ENCODE measurements around the gene THBS2. TPM values are rescaled to one million over a fixed set of nuclear protein-coding genes. Genes with fewer than 3 reads are reported as not detected.

Gene THBS2
- total and polyA plus RNA-seq, 10 of the 15 experiments (the other 5 are each of a cell fraction or from before 2014, with no cell fraction given), result 0.07 to 0.10 TPM; not detected in 8

DNA sequence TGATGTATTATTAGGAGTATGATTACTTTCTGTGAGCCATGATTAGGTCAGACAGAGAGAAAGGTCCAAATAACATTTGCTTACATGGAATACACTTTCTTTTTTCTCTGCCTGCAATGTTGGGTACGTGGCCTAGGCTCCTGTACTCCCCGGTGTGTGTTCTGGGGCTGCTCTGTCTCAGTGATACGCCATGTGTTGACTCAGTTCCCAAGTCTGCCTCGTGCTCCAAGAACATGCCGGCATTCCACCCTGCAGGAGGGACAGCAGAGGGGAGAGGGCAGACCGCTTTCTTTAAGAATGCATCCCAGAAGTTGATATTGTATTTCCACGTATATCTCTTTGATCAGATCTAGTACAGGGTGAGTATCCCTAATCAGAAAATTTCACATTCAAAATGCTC lies 33.3 kb upstream of the THBS2 start:
- Histone ChIP-seq H3K36me3 (ENCODE audit: control insufficient read depth in 2 of 2, insufficient read depth in 2 of 2, low read length in 1 of 2) (no peaks in the 10 kb centered on the region), H3K27me3 (replicated peaks in 1 of 2; ENCODE audit: control insufficient read depth in 2 of 2, insufficient read depth in 2 of 2, low read length in 1 of 2) (no peaks in the 10 kb centered on the region), H3K4me2 (ENCODE audit: control insufficient read depth, insufficient read depth) (no peak overlapping the region), H3K9me3 (replicated peaks; ENCODE audit: control insufficient read depth, insufficient read depth, low read length) (no peaks in the 10 kb centered on the region), H3K9ac (ENCODE audit: control insufficient read depth, insufficient read depth, low read length) (no peak overlapping the region), H3K4me3 (no peak overlapping the region), H3K79me2 (ENCODE audit: control insufficient read depth, insufficient read depth, low read length) (no peaks in the 10 kb centered on the region), H3K4me1 (ENCODE audit: control insufficient read depth, insufficient read depth, low read length) (no peaks in the 10 kb centered on the region), H2AFZ (ENCODE audit: control insufficient read depth, low read depth, low read length) (no peak overlapping the region), H3K27ac (ENCODE audit: control insufficient read depth, insufficient read depth) (no peak overlapping the region), H4K20me1 (ENCODE audit: control insufficient read depth, insufficient read depth) (no peaks in the 10 kb centered on the region)
- TF ChIP-seq ASH2L (IDR thresholded peaks at IDR 0.05; ENCODE audit: borderline replicate concordance, low read depth) (no peak), MXI1 (IDR thresholded peaks at IDR 0.05; ENCODE audit: low read depth, low read length) (no peak), SPI1 (IDR thresholded peaks at IDR 0.05; ENCODE audit: borderline replicate concordance, insufficient read depth, low read depth, low read length) (no peak), GABPA (IDR thresholded peaks at IDR 0.05; ENCODE audit: low read depth) (no peak), SREBF1 (IDR thresholded peaks at IDR 0.05; ENCODE audit: low read length) (no peak), SUPT20H (IDR thresholded peaks at IDR 0.05; ENCODE audit: borderline replicate concordance, control insufficient read depth, low read depth, low read length) (no peak), DPF2 (IDR thresholded peaks at IDR 0.05) (no peak), SRF (IDR thresholded peaks at IDR 0.05; ENCODE audit: low read depth in 2 of 2, low read length in 2 of 2) (no peak), BMI1 (IDR thresholded peaks at IDR 0.05; ENCODE audit: borderline replicate concordance) (no peak), YBX1 (IDR thresholded peaks at IDR 0.05) (no peak), MEF2A (IDR thresholded peaks at IDR 0.05; ENCODE audit: insufficient read depth, low read depth, low read length) (no peak), ZNF207 (IDR thresholded peaks at IDR 0.05; ENCODE audit: borderline replicate concordance) (no peak), RAD21 (IDR thresholded peaks at IDR 0.05; ENCODE audit: insufficient read depth, low read depth, low read length) (no peak), SIN3A (IDR thresholded peaks at IDR 0.05; ENCODE audit: low read depth, low read length) (no peak)
- TF ChIP-seq, protein P1, sequence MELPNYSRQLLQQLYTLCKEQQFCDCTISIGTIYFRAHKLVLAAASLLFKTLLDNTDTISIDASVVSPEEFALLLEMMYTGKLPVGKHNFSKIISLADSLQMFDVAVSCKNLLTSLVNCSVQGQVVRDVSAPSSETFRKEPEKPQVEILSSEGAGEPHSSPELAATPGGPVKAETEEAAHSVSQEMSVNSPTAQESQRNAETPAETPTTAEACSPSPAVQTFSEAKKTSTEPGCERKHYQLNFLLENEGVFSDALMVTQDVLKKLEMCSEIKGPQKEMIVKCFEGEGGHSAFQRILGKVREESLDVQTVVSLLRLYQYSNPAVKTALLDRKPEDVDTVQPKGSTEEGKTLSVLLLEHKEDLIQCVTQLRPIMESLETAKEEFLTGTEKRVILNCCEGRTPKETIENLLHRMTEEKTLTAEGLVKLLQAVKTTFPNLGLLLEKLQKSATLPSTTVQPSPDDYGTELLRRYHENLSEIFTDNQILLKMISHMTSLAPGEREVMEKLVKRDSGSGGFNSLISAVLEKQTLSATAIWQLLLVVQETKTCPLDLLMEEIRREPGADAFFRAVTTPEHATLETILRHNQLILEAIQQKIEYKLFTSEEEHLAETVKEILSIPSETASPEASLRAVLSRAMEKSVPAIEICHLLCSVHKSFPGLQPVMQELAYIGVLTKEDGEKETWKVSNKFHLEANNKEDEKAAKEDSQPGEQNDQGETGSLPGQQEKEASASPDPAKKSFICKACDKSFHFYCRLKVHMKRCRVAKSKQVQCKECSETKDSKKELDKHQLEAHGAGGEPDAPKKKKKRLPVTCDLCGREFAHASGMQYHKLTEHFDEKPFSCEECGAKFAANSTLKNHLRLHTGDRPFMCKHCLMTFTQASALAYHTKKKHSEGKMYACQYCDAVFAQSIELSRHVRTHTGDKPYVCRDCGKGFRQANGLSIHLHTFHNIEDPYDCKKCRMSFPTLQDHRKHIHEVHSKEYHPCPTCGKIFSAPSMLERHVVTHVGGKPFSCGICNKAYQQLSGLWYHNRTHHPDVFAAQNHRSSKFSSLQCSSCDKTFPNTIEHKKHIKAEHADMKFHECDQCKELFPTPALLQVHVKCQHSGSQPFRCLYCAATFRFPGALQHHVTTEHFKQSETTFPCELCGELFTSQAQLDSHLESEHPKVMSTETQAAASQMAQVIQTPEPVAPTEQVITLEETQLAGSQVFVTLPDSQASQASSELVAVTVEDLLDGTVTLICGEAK (IDR thresholded peaks at IDR 0.05; ENCODE audit: borderline replicate concordance), result no peak
- TF ChIP-seq, protein P2, sequence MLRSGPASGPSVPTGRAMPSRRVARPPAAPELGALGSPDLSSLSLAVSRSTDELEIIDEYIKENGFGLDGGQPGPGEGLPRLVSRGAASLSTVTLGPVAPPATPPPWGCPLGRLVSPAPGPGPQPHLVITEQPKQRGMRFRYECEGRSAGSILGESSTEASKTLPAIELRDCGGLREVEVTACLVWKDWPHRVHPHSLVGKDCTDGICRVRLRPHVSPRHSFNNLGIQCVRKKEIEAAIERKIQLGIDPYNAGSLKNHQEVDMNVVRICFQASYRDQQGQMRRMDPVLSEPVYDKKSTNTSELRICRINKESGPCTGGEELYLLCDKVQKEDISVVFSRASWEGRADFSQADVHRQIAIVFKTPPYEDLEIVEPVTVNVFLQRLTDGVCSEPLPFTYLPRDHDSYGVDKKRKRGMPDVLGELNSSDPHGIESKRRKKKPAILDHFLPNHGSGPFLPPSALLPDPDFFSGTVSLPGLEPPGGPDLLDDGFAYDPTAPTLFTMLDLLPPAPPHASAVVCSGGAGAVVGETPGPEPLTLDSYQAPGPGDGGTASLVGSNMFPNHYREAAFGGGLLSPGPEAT (IDR thresholded peaks at IDR 0.05; ENCODE audit: low read depth), result no peak
- WGBS (ENCODE audit: insufficient coverage, insufficient replicate concordance, low lambda C conversion rate, missing lambda C conversion rate), result 25% methylated on average over 7 of the region's 7 CpGs
- ChIA-PET POLR2A (no interaction called here), CTCF (no interaction called here), SMC1A (ENCODE audit: uncharacterized antibody, unreplicated experiment) (no interaction called here), RAD21 (ENCODE audit: unreplicated experiment) (no interaction called here)
- no TSS peak for BruUV-seq (replicated peaks)
- in situ Hi-C loops (cut with MboI), result no loop called here
- no peak for DNase-seq (ENCODE audit: low read depth, low spot score)
- no peak for ATAC-seq
- intact Hi-C loops (cut with micrococcal nuclease; ENCODE audit: unreplicated experiment), result no loop called here
- FAIRE-seq, result no peak

Measured in GM12878 (cell line).